GM21390 (cell line): ENCODE data around the gene PDE4D.

ENCODE experiments used
- ATAC-seq: cut with Tn5 transposase; IDR thresholded peaks from one replicate; pipeline ENCODE4 v1.9.1; 2021; ENCODE audit not compliant: unreplicated experiment

Gene PDE4D

GRCh38 chr5:59164041-59164830 is 729.3 kb downstream of the PDE4D start:
- ATAC-seq, result no peak

GRCh38 chr5:59161221-59162105 is 732.1 kb downstream of the PDE4D start:
- no peak for ATAC-seq

- no peak for ATAC-seq
Measured at GRCh38 chr5:59158637-59159391, 734.7 kb downstream of the PDE4D start.

- no peak for ATAC-seq
Measured at GRCh38 chr5:59158165-59158564, 735.4 kb downstream of the PDE4D start.

- no peak for ATAC-seq
Measured at GRCh38 chr5:59157068-59157467, 736.5 kb downstream of the PDE4D start.

- peak; percentile 71 for ATAC-seq
Measured at GRCh38 chr5:59152701-59153245, 740.8 kb downstream of the PDE4D start.

GRCh38 chr5:59151162-59151889 is 742.2 kb downstream of the PDE4D start:
- no peak for ATAC-seq

GRCh38 chr5:59149827-59150226 is 743.7 kb downstream of the PDE4D start:
- ATAC-seq, result no peak

GRCh38 chr5:59149271-59149670 is 744.3 kb downstream of the PDE4D start:
- no peak for ATAC-seq

GRCh38 chr5:59146729-59147128 is 746.8 kb downstream of the PDE4D start:
- no peak for ATAC-seq

GRCh38 chr5:59143926-59144333 is 749.6 kb downstream of the PDE4D start:
- ATAC-seq, result peak; percentile 99

GRCh38 chr5:59142927-59143326 is 750.6 kb downstream of the PDE4D start:
- ATAC-seq, result no peak

- ATAC-seq, result no peak
Measured at GRCh38 chr5:59142138-59142537, 751.4 kb downstream of the PDE4D start.

- ATAC-seq, result no peak
Measured at GRCh38 chr5:59140133-59140532, 753.4 kb downstream of the PDE4D start.

- ATAC-seq, result no peak
Measured at GRCh38 chr5:59139695-59140094, 753.8 kb downstream of the PDE4D start.

- ATAC-seq, result no peak
Measured at GRCh38 chr5:59138509-59138908, 755.0 kb downstream of the PDE4D start.

- ATAC-seq, result no peak
Measured at GRCh38 chr5:59137846-59138245, 755.7 kb downstream of the PDE4D start.

GRCh38 chr5:59136549-59136948 is 757.0 kb downstream of the PDE4D start:
- ATAC-seq, result no peak

- ATAC-seq, result no peak
Measured at GRCh38 chr5:59134471-59135163, 758.9 kb downstream of the PDE4D start.

- ATAC-seq, result no peak
Measured at GRCh38 chr5:59133764-59134261, 759.7 kb downstream of the PDE4D start.
